ENCODE measurements around the gene COX6A2. TPM values are rescaled to one million over a fixed set of nuclear protein-coding genes. Genes with fewer than 3 reads are reported as not detected.

The COX6A2 gene
- polyA plus RNA-seq, 1 of the 3 experiments (the other 2 are of a cell fraction) = not detected

- no peak for TF ChIP-seq REST (IDR thresholded peaks at IDR 0.05; ENCODE audit: low read depth, low read length)
- TF ChIP-seq MXI1 (IDR thresholded peaks at IDR 0.05; ENCODE audit: low read depth, low read length) = no peak
- TF ChIP-seq RFX5 (IDR thresholded peaks at IDR 0.05; ENCODE audit: low read length) = no peak
Observed at GRCh38 chr16:31397701-31398100, 30.5 kb downstream of the COX6A2 start (continued).

GRCh38 chr16:31397096-31397660 is 31.0 kb downstream of the COX6A2 start:
- Histone ChIP-seq H3K27ac (ENCODE audit: low read depth in 2 of 2, low read length in 1 of 2) (no peak overlapping the region), H3K4me1 (ENCODE audit: control insufficient read depth in 1 of 2, insufficient read depth in 2 of 2, low read depth in 1 of 2, low read length in 1 of 2) (no peaks in the 10 kb centered on the region), H3K36me3 (replicated peaks in 1 of 2; ENCODE audit: control insufficient read depth in 1 of 2, insufficient read depth in 2 of 2, low read length in 1 of 2) (no peaks in the 10 kb centered on the region), H3K27me3 (ENCODE audit: insufficient read depth) (peaks cover 22% of the 10 kb centered on the region; the same call in 1 of the 2 replicates), H3K9me2 (no peaks in the 10 kb centered on the region), H3K4me2 (no peak overlapping the region), H3K9me3 (no peaks in the 10 kb centered on the region), H3K4me3 (ENCODE audit: low read depth in 2 of 2, low read length in 1 of 2) (no peak overlapping the region), H4K20me1 (ENCODE audit: insufficient read depth) (no peaks in the 10 kb centered on the region), H2AFZ (ENCODE audit: low read depth) (no peak overlapping the region), H3F3A (replicated peaks; ENCODE audit: insufficient read depth) (no peaks in the 10 kb centered on the region), H3K79me2 (ENCODE audit: insufficient read depth) (no peaks in the 10 kb centered on the region), H3K9ac (no peak overlapping the region)
- POLR2A ChIA-PET = no interaction called here
- no peak for DNase-seq
- CTCF ChIA-PET = no interaction called here
- WGBS (ENCODE audit: low lambda C conversion rate) = 15% methylated on average over 11 of the region's 18 CpGs
- TF ChIP-seq RCOR1 (IDR thresholded peaks at IDR 0.05; ENCODE audit: low read length) = no peak
- TF ChIP-seq EZH2phosphoT487 (IDR thresholded peaks at IDR 0.05; ENCODE audit: borderline replicate concordance, low read depth) = no peak
- TF ChIP-seq ELF1 (IDR thresholded peaks at IDR 0.05) = no peak
- TF ChIP-seq POLR2AphosphoS5 (IDR thresholded peaks at IDR 0.05; ENCODE audit: low read depth, low read length) = no peak
- no peak for TF ChIP-seq GABPA (IDR thresholded peaks at IDR 0.05; ENCODE audit: low read depth)
- TF ChIP-seq NFIC (IDR thresholded peaks at IDR 0.05; ENCODE audit: borderline replicate concordance) = no peak
- no peak for TF ChIP-seq USF1 (IDR thresholded peaks at IDR 0.05; ENCODE audit: borderline replicate concordance, low read depth)
- no peak for TF ChIP-seq FOSL2 (IDR thresholded peaks at IDR 0.05; ENCODE audit: borderline replicate concordance, low read depth)
- no peak for TF ChIP-seq JUND (IDR thresholded peaks at IDR 0.05)
- no peak for TF ChIP-seq TEAD4 (IDR thresholded peaks at IDR 0.05; ENCODE audit: borderline replicate concordance, insufficient read depth)
- no peak for TF ChIP-seq YY1 (IDR thresholded peaks at IDR 0.05; ENCODE audit: low read depth)
- TF ChIP-seq MEF2A (IDR thresholded peaks at IDR 0.05; ENCODE audit: borderline replicate concordance, low read depth) = no peak
- TF ChIP-seq CHD2 (IDR thresholded peaks at IDR 0.05; ENCODE audit: low read length, partially characterized antibody) = no peak
- TF ChIP-seq TAF1 (IDR thresholded peaks at IDR 0.05; ENCODE audit: borderline replicate concordance, low read depth, low read length) = no peak
- TF ChIP-seq ZBTB33 (IDR thresholded peaks at IDR 0.05; ENCODE audit: borderline replicate concordance, low read depth) = no peak
- TF ChIP-seq RXRA (IDR thresholded peaks at IDR 0.05; ENCODE audit: borderline replicate concordance, low read depth) = no peak
- no peak for TF ChIP-seq SIN3A (IDR thresholded peaks at IDR 0.05; ENCODE audit: borderline replicate concordance, low read depth, low read length)
- TF ChIP-seq FOXJ3 (CRISPR knock-in tag; IDR thresholded peaks at IDR 0.05) = no peak
